ENCODE measurements around the gene STATH. TPM values are rescaled to one million over a fixed set of nuclear protein-coding genes. Genes with fewer than 3 reads are reported as not detected.

Gene STATH
- total and polyA plus RNA-seq, 2 of the 8 experiments (the other 6 are each of a cell fraction or from before 2014, with no cell fraction given), result not detected

- TF ChIP-seq, protein P1, sequence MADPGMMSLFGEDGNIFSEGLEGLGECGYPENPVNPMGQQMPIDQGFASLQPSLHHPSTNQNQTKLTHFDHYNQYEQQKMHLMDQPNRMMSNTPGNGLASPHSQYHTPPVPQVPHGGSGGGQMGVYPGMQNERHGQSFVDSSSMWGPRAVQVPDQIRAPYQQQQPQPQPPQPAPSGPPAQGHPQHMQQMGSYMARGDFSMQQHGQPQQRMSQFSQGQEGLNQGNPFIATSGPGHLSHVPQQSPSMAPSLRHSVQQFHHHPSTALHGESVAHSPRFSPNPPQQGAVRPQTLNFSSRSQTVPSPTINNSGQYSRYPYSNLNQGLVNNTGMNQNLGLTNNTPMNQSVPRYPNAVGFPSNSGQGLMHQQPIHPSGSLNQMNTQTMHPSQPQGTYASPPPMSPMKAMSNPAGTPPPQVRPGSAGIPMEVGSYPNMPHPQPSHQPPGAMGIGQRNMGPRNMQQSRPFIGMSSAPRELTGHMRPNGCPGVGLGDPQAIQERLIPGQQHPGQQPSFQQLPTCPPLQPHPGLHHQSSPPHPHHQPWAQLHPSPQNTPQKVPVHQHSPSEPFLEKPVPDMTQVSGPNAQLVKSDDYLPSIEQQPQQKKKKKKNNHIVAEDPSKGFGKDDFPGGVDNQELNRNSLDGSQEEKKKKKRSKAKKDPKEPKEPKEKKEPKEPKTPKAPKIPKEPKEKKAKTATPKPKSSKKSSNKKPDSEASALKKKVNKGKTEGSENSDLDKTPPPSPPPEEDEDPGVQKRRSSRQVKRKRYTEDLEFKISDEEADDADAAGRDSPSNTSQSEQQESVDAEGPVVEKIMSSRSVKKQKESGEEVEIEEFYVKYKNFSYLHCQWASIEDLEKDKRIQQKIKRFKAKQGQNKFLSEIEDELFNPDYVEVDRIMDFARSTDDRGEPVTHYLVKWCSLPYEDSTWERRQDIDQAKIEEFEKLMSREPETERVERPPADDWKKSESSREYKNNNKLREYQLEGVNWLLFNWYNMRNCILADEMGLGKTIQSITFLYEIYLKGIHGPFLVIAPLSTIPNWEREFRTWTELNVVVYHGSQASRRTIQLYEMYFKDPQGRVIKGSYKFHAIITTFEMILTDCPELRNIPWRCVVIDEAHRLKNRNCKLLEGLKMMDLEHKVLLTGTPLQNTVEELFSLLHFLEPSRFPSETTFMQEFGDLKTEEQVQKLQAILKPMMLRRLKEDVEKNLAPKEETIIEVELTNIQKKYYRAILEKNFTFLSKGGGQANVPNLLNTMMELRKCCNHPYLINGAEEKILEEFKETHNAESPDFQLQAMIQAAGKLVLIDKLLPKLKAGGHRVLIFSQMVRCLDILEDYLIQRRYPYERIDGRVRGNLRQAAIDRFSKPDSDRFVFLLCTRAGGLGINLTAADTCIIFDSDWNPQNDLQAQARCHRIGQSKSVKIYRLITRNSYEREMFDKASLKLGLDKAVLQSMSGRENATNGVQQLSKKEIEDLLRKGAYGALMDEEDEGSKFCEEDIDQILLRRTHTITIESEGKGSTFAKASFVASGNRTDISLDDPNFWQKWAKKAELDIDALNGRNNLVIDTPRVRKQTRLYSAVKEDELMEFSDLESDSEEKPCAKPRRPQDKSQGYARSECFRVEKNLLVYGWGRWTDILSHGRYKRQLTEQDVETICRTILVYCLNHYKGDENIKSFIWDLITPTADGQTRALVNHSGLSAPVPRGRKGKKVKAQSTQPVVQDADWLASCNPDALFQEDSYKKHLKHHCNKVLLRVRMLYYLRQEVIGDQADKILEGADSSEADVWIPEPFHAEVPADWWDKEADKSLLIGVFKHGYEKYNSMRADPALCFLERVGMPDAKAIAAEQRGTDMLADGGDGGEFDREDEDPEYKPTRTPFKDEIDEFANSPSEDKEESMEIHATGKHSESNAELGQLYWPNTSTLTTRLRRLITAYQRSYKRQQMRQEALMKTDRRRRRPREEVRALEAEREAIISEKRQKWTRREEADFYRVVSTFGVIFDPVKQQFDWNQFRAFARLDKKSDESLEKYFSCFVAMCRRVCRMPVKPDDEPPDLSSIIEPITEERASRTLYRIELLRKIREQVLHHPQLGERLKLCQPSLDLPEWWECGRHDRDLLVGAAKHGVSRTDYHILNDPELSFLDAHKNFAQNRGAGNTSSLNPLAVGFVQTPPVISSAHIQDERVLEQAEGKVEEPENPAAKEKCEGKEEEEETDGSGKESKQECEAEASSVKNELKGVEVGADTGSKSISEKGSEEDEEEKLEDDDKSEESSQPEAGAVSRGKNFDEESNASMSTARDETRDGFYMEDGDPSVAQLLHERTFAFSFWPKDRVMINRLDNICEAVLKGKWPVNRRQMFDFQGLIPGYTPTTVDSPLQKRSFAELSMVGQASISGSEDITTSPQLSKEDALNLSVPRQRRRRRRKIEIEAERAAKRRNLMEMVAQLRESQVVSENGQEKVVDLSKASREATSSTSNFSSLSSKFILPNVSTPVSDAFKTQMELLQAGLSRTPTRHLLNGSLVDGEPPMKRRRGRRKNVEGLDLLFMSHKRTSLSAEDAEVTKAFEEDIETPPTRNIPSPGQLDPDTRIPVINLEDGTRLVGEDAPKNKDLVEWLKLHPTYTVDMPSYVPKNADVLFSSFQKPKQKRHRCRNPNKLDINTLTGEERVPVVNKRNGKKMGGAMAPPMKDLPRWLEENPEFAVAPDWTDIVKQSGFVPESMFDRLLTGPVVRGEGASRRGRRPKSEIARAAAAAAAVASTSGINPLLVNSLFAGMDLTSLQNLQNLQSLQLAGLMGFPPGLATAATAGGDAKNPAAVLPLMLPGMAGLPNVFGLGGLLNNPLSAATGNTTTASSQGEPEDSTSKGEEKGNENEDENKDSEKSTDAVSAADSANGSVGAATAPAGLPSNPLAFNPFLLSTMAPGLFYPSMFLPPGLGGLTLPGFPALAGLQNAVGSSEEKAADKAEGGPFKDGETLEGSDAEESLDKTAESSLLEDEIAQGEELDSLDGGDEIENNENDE (IDR thresholded peaks at IDR 0.05; ENCODE audit: insufficient replicate concordance, low read length), result no peak
- TF ChIP-seq SIN3A (conservative IDR thresholded peaks at IDR 0.05 in 1 of 2, IDR thresholded peaks at IDR 0.05 in 1 of 2; ENCODE audit: low read depth in 1 of 2, low read length in 2 of 2) (no peak), TEAD4 (IDR thresholded peaks at IDR 0.05; ENCODE audit: low read depth, low read length) (no peak), PHF8 (conservative IDR thresholded peaks at IDR 0.05; ENCODE audit: low read depth, low read length) (no peak)
Measured at GRCh38 chr4:69974631-69975030, 21.1 kb upstream of the STATH start (continued).
